ENCODE measurements around the gene MUC12. TPM values are rescaled to one million over a fixed set of nuclear protein-coding genes. Genes with fewer than 3 reads are reported as not detected.
A peak's percentile ranks its signal among the peaks of the same experiment; 100 is the strongest.

Gene MUC12
- total and polyA plus RNA-seq, 2 of the 8 experiments (the other 6 are each of a cell fraction or from before 2014, with no cell fraction given), result 7.7 to 16.2 TPM

- Histone ChIP-seq H3K23me2 (ENCODE audit: low read depth, low read length) (peaks cover 9% of the 10 kb centered on the region; the same call in 1 of the 2 replicates), H2BK120ac (replicated peaks; ENCODE audit: low read depth, low read length) (peak overlapping the region; percentile 73), H3K9me3 (ENCODE audit: insufficient read depth in 2 of 2, low read depth in 1 of 2, low read length in 1 of 2) (no peaks in the 10 kb centered on the region), H4K91ac (replicated peaks; ENCODE audit: insufficient read length, low read length) (peak overlapping the region; percentile 62), H3K4me1 (replicated peaks in 1 of 4; ENCODE audit: control insufficient read depth in 3 of 4, insufficient read depth in 4 of 4, low read length in 3 of 4) (peaks cover 13 to 27% (median 19%) of the 10 kb centered on the region in 4 experiments), H3K36me3 (ENCODE audit: control insufficient read depth in 2 of 4, insufficient read depth in 4 of 4, low read length in 3 of 4) (no peaks in the 10 kb centered on the region; a peak in 1 of 8 replicates), H3K9ac (replicated peaks in 1 of 4; ENCODE audit: extremely low read depth in 1 of 4, low read depth in 3 of 4, low read length in 3 of 4) (peak overlapping the region; percentile 45 to 84 (median 71); a peak in 6 of 7 replicates), H4K5ac (ENCODE audit: insufficient read length, low read depth, low read length) (peak overlapping the region; percentile 37), H3K79me2 (ENCODE audit: control insufficient read depth in 1 of 2, insufficient read depth in 2 of 2, low read length in 2 of 2) (no peaks in the 10 kb centered on the region), H3K4me3 (ENCODE audit: extremely low read depth in 1 of 4, insufficient read depth in 2 of 4, low read depth in 3 of 4, low read length in 4 of 4) (peak overlapping the region; percentile 56 to 86 (median 71)), H2BK12ac (ENCODE audit: low read depth, low read length) (peak overlapping the region; percentile 88), H3K27me3 (replicated peaks in 1 of 4; ENCODE audit: control insufficient read depth in 3 of 4, extremely low read depth in 1 of 4, insufficient read depth in 3 of 4, low read length in 3 of 4) (no peaks in the 10 kb centered on the region; a peak in 1 of 7 replicates), H2BK20ac (ENCODE audit: low read length) (peak overlapping the region; percentile 48; the same call in 1 of the 2 replicates), H3K4ac (replicated peaks; ENCODE audit: insufficient read length, low read depth, low read length) (no peak overlapping the region), H2AK5ac (ENCODE audit: low read depth, low read length) (peak overlapping the region; percentile 45; the same call in 1 of the 2 replicates), H3K23ac (ENCODE audit: insufficient read length) (no peak overlapping the region), H3K56ac (replicated peaks; ENCODE audit: insufficient read length, low read depth, low read length) (peak overlapping the region; percentile 66), H3K4me2 (ENCODE audit: insufficient read depth in 1 of 2, low read depth in 2 of 2, low read length in 2 of 2) (peak overlapping the region; percentile 95 to 96), H4K20me1 (replicated peaks in 1 of 2; ENCODE audit: control insufficient read depth in 1 of 2, insufficient read depth in 2 of 2, low read length in 2 of 2) (no peaks in the 10 kb centered on the region), H3K14ac (ENCODE audit: insufficient read length) (no peak overlapping the region), H4K8ac (ENCODE audit: extremely low read depth, insufficient read depth, low read length) (peak overlapping the region; percentile 69), H3K18ac (ENCODE audit: extremely low read depth, low read length) (peak overlapping the region; percentile 95), H3K27ac (ENCODE audit: low read depth, low read length) (peak overlapping the region; percentile 87), H2AFZ (ENCODE audit: low read length) (peak overlapping the region; percentile 61; the same call in 1 of the 2 replicates), H2BK15ac (ENCODE audit: low read length) (peak overlapping the region; percentile 46; the same call in 1 of the 2 replicates), H2BK5ac (ENCODE audit: low read depth, low read length) (peak overlapping the region; percentile 95; the same call in 1 of the 2 replicates), H3K79me1 (ENCODE audit: low read depth, low read length) (0 out of 2 replicates have a peak, but pooled peaks cover 5% of the 10 kb centered on the region)
- FAIRE-seq, result peak; percentile 19
- ChIA-PET CTCF (ENCODE audit: partially characterized antibody) (interaction anchor here (1.0 to 1.6 kb wide), 2 partner anchors 12 to 60 kb away, joined by 3 read pairs; no protein-coding TSS in a partner anchor), POLR2A (ENCODE audit: partially characterized antibody) (interaction anchor here (0.8 to 2.1 kb wide), 7 partner anchors 10 to 127 kb away, joined by 3 to 6 read pairs (median 4); partner anchors contain the start of genes MUC3A and UFSP1)
- peak in 1 of 2 experiments; percentile 72 for DNase-seq (ENCODE audit: low read depth in 1 of 2, low spot score in 2 of 2)
- 3% methylated on average over 12 of the region's 29 CpGs; no CpG with 5 or more reads in 1 of the 2 experiments for WGBS, 2 experiments (ENCODE audit: extremely low coverage in 1 of 2, insufficient coverage in 1 of 2, insufficient read length in 1 of 2, insufficient replicate concordance in 2 of 2, low coverage in 1 of 2, low lambda C conversion rate in 2 of 2, missing lambda C conversion rate in 1 of 2)
- TF ChIP-seq EP300 (IDR thresholded peaks at IDR 0.05; ENCODE audit: borderline replicate concordance in 1 of 2, low read depth in 2 of 2, low read length in 2 of 2), result no peak
- TF ChIP-seq CTBP2 (IDR thresholded peaks at IDR 0.05; ENCODE audit: borderline replicate concordance, insufficient read depth, insufficient read length, low read length), result peak; percentile 30
- no peak for TF ChIP-seq GTF2F1 (IDR thresholded peaks at IDR 0.05; ENCODE audit: borderline replicate concordance, low read depth, low read length)
- TF ChIP-seq POLR2A (IDR thresholded peaks at IDR 0.05; ENCODE audit: control extremely low read depth in 1 of 2, low read depth in 2 of 2, low read length in 2 of 2), result peak in 1 of 2 experiments; percentile 81; a peak in 2 of 3 replicates
- TF ChIP-seq BACH1 (IDR thresholded peaks at IDR 0.05; ENCODE audit: low read length), result no peak
- no peak for TF ChIP-seq MAX (IDR thresholded peaks at IDR 0.05)
- no peak for TF ChIP-seq SAP30 (IDR thresholded peaks at IDR 0.05; ENCODE audit: insufficient read depth, insufficient replicate concordance, low read length)
- peak; percentile 56 to 93; a peak in 2 of 4 replicates for TF ChIP-seq SIN3A (conservative IDR thresholded peaks at IDR 0.05 in 1 of 2, IDR thresholded peaks at IDR 0.05 in 1 of 2; ENCODE audit: low read depth in 1 of 2, low read length in 2 of 2)
- no peak for TF ChIP-seq CREB1 (IDR thresholded peaks at IDR 0.05)
- TF ChIP-seq RAD21 (IDR thresholded peaks at IDR 0.05 in 1 of 2, conservative IDR thresholded peaks at IDR 0.05 in 1 of 2; ENCODE audit: low read depth in 2 of 2, low read length in 2 of 2), result no peak
Measured at GRCh38 chr7:101017064-101017777, 47.9 kb downstream of the MUC12 start.
